Erythroblast (primary cell): ENCODE measurements around the gene MB.

Source experiments
- DNase-seq, 2 experiments: peaks; one replicate each; lab custom pipeline; 2025; lab: John Stamatoyannopoulos, UW
- GATA1 ChIP-seq: IDR thresholded peaks from 2 replicates; pipeline ENCODE4 v1.6.1; 2011; ENCODE audit warnings: low read depth, mild to moderate bottlenecking, control low read depth, low read length, moderate library complexity
- POLR2A ChIP-seq: IDR thresholded peaks from 2 replicates; pipeline ENCODE4 v1.6.1; 2011; ENCODE audit warnings: mild to moderate bottlenecking, low read length

Gene MB

GRCh38 chr22:35648066-35649025, 31.2 kb upstream of the MB start, which contains the start of gene APOL6:
Gene APOL6 (plus strand): TSS chr22:35648446. CDS start chr22:35656426, 7,980 bp downstream.
- TF ChIP-seq GATA1 (no peak), POLR2A (peak; percentile 60)
- peak; percentile 75 to 82 for DNase-seq

- no peak for DNase-seq
- no peak for TF ChIP-seq GATA1
- no peak for TF ChIP-seq POLR2A
These were observed 28.5 kb upstream of the MB start for GRCh38 chr22:35645646-35646045.

GRCh38 chr22:35643991-35644390, 26.9 kb upstream of the MB start:
- DNase-seq: no peak
- no peak for TF ChIP-seq GATA1
- no peak for TF ChIP-seq POLR2A

- TF ChIP-seq GATA1 (no peak), POLR2A (no peak)
- DNase-seq: no peak
These were observed 25.2 kb upstream of the MB start for GRCh38 chr22:35642305-35642741.

- TF ChIP-seq POLR2A (no peak), GATA1 (no peak)
- DNase-seq: no peak
These were observed 24.5 kb upstream of the MB start for GRCh38 chr22:35641494-35642120.

GRCh38 chr22:35638410-35638809, 21.3 kb upstream of the MB start:
- TF ChIP-seq GATA1 (no peak), POLR2A (no peak)

GRCh38 chr22:35638001-35638400, 20.9 kb upstream of the MB start:
- TF ChIP-seq POLR2A (no peak), GATA1 (no peak)
- DNase-seq: no peak

More at GRCh38 chr22:35638410-35638809, 21.3 kb upstream of the MB start:
- DNase-seq: no peak

- TF ChIP-seq GATA1: no peak
- no peak for TF ChIP-seq POLR2A
- DNase-seq: no peak
These were observed 20.1 kb upstream of the MB start for GRCh38 chr22:35637254-35637653.

GRCh38 chr22:35634943-35635540, 17.9 kb upstream of the MB start:
- no peak for DNase-seq
- TF ChIP-seq GATA1 (no peak), POLR2A (no peak)

GRCh38 chr22:35634015-35634414, 16.9 kb upstream of the MB start:
- TF ChIP-seq POLR2A (no peak), GATA1 (no peak)
- no peak for DNase-seq

- no peak for DNase-seq
- TF ChIP-seq POLR2A: no peak
- no peak for TF ChIP-seq GATA1
These were observed 16.4 kb upstream of the MB start for GRCh38 chr22:35633520-35633919.

- TF ChIP-seq POLR2A (no peak), GATA1 (no peak)
- DNase-seq: no peak
These were observed 15.8 kb upstream of the MB start for GRCh38 chr22:35632935-35633334.

GRCh38 chr22:35631597-35631996, 14.5 kb upstream of the MB start:
- TF ChIP-seq GATA1 (no peak), POLR2A (no peak)
- DNase-seq: peak; percentile 61 to 72
